Breast epithelium (tissue), 3 donors: ENCODE data around the gene MAB21L2.

Source experiments
- POLR2A ChIP-seq: fragments of 450-650 bp; IDR thresholded peaks from one replicate; pipeline ENCODE4 v1.6.1; 2016; ENCODE audit warnings: antibody characterized with exemption, mild to moderate bottlenecking, moderate library complexity
- POLR2AphosphoS5 ChIP-seq, 3 donors: sonication (generic); formaldehyde crosslinking; IDR thresholded peaks; one replicate each; pipeline ENCODE4 v1.6.1; 2017; ENCODE audit warnings: antibody characterized with exemption in 3 of 3
- TF ChIP-seq, protein P1 (sequence below), 3 donors: fragments of 450-650 bp; IDR thresholded peaks; one replicate each; pipeline ENCODE4 v1.5.1; 2016 to 2017; ENCODE audit warnings: antibody characterized with exemption in 3 of 3, mild to moderate bottlenecking in 3 of 3, moderate library complexity in 3 of 3

DNA sequence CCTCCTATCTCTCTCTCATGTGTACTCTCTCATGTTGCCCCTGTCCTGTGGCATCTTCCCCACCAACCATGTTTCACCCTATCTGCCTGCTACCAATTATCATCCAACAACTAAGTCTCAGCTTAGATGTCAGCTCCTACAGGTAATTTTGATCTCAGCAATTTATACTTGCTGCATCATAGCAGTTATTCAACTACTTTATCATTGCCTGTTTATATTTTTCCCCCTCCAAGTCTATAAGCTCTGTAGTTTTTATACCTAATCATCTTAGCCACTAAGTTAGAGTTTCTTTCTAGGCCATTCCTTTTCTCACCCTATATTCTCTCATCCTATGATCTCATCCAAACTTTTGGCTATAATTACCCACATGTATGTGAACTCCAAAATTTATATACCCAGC, 50.7 kb downstream of the MAB21L2 start:
- TF ChIP-seq, protein P1, sequence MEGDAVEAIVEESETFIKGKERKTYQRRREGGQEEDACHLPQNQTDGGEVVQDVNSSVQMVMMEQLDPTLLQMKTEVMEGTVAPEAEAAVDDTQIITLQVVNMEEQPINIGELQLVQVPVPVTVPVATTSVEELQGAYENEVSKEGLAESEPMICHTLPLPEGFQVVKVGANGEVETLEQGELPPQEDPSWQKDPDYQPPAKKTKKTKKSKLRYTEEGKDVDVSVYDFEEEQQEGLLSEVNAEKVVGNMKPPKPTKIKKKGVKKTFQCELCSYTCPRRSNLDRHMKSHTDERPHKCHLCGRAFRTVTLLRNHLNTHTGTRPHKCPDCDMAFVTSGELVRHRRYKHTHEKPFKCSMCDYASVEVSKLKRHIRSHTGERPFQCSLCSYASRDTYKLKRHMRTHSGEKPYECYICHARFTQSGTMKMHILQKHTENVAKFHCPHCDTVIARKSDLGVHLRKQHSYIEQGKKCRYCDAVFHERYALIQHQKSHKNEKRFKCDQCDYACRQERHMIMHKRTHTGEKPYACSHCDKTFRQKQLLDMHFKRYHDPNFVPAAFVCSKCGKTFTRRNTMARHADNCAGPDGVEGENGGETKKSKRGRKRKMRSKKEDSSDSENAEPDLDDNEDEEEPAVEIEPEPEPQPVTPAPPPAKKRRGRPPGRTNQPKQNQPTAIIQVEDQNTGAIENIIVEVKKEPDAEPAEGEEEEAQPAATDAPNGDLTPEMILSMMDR (IDR thresholded peaks at IDR 0.05): no peak
- TF ChIP-seq POLR2AphosphoS5 (IDR thresholded peaks at IDR 0.05) (no peak), POLR2A (no peak)
